GM20000 (cell line): ENCODE results near the gene GFI1B.

Experiments
- DNase-seq: peaks from one replicate; pipeline ENCODE4 v3.0.0; 2012; ENCODE audit warnings: low spot score
- CTCF ChIP-seq: IDR thresholded peaks from 2 replicates; pipeline ENCODE4 v1.5.1; 2012; ENCODE audit warnings: mild to moderate bottlenecking, control low read depth; ENCODE audit errors: extremely low read depth, missing control alignments

The GFI1B gene

GRCh38 chr9:132998831-132999635 lies 20.5 kb downstream of the GFI1B start:
- DNase-seq: no peak
- TF ChIP-seq CTCF: no peak

GRCh38 chr9:133002147-133003070 lies 23.9 kb downstream of the GFI1B start:
- no peak for TF ChIP-seq CTCF

GRCh38 chr9:133003071-133003461 lies 24.6 kb downstream of the GFI1B start:
- TF ChIP-seq CTCF: no peak
- no peak for DNase-seq

More at GRCh38 chr9:133002147-133003070, 23.9 kb downstream of the GFI1B start:
- no peak for DNase-seq

GRCh38 chr9:133003671-133004090 lies 25.2 kb downstream of the GFI1B start:
- DNase-seq: no peak
- TF ChIP-seq CTCF: no peak

GRCh38 chr9:133004091-133004998 lies 25.9 kb downstream of the GFI1B start:
- TF ChIP-seq CTCF: no peak
- DNase-seq: no peak

GRCh38 chr9:133004999-133005760 lies 26.7 kb downstream of the GFI1B start:
- no peak for DNase-seq
- TF ChIP-seq CTCF: no peak
